IMR-90 (cell line): ENCODE results near the gene CCT5. TPM values are rescaled to one million over a fixed set of nuclear protein-coding genes. Genes with fewer than 3 reads are reported as not detected.

Experiments
- ATAC-seq: fragments of 200-7000 bp; cut with Tn5 transposase; 2 replicates; pipeline ENCODE4 v1.9.1; 2020; ENCODE audit warnings: low read depth, mild to moderate bottlenecking, moderate library complexity
- BruUV-seq: library from RNA; stranded (reverse); fragments of 400-500 nt; replicated peaks from 2 replicates; lab custom pipeline; 2021; lab: Mats Ljungman, UMichigan
- CTCF ChIA-PET: fragments of 300-600 bp; formaldehyde crosslinking; extraction: SDS; loops from one replicate; lab custom pipeline; 2021; ENCODE audit warnings: antibody characterized with exemption; lab: Yijun Ruan, JAX
- POLR2A ChIA-PET: fragments of 300-600 bp; sonication (Branson Sonifier 250); formaldehyde crosslinking; loops from one replicate; lab custom pipeline; 2022; ENCODE audit warnings: antibody characterized with exemption; ENCODE audit not compliant: unreplicated experiment; lab: Charles Lee
- DNase-seq: peaks from one replicate; pipeline ENCODE4 v3.0.0; 2013
- H2AFZ ChIP-seq: replicated peaks from 2 replicates; pipeline ENCODE3; 2013; ENCODE audit warnings: low read length, mild to moderate bottlenecking; ENCODE audit not compliant: poor library complexity
- H2AK5ac ChIP-seq: 2 replicates; pipeline ENCODE4 v1.6.1; 2013; ENCODE audit warnings: low read depth, low read length, inconsistent platforms
- H2AK9ac ChIP-seq: replicated peaks from 2 replicates; pipeline ENCODE3; 2013; ENCODE audit warnings: mild to moderate bottlenecking, low read depth, low read length, moderate library complexity; ENCODE audit not compliant: poor library complexity
- H2BK120ac ChIP-seq: 2 replicates; pipeline ENCODE4 v1.6.1; 2013; ENCODE audit warnings: low read depth, low read length, inconsistent platforms
- H2BK15ac ChIP-seq: 3 replicates; pipeline ENCODE4 v1.6.1; 2013; ENCODE audit warnings: low read depth, low read length, inconsistent platforms
- H2BK20ac ChIP-seq: 2 replicates; pipeline ENCODE4 v1.6.1; 2013; ENCODE audit warnings: low read depth, mild to moderate bottlenecking, inconsistent platforms, low read length, moderate library complexity
- H2BK5ac ChIP-seq: 2 replicates; pipeline ENCODE4 v1.6.1; 2013; ENCODE audit warnings: mild to moderate bottlenecking, low read depth, low read length, inconsistent platforms; ENCODE audit not compliant: poor library complexity, severe bottlenecking
- H3K14ac ChIP-seq: replicated peaks from 2 replicates; pipeline ENCODE4 v1.6.1; 2013; ENCODE audit warnings: low read depth, low read length, inconsistent platforms
- H3K18ac ChIP-seq: 2 replicates; pipeline ENCODE4 v1.6.1; 2013; ENCODE audit warnings: low read depth, low read length, control low read depth
- H3K23ac ChIP-seq: 2 replicates; pipeline ENCODE4 v1.6.1; 2013; ENCODE audit warnings: low read depth, low read length, inconsistent platforms
- H3K27ac ChIP-seq: 2 replicates; pipeline ENCODE4 v1.5.1; 2013; ENCODE audit warnings: mild to moderate bottlenecking, control low read depth, low read length; ENCODE audit not compliant: insufficient read depth
- H3K27me3 ChIP-seq: 2 replicates; pipeline ENCODE4 v1.6.1; 2013; ENCODE audit warnings: low read length; ENCODE audit not compliant: control insufficient read depth, insufficient read depth
- H3K36me3 ChIP-seq: 2 replicates; pipeline ENCODE4 v1.6.1; 2013; ENCODE audit warnings: low read length, mixed read lengths; ENCODE audit not compliant: control insufficient read depth, insufficient read depth
- H3K4ac ChIP-seq: 2 replicates; pipeline ENCODE4 v1.6.1; 2013; ENCODE audit warnings: low read depth, low read length, inconsistent platforms
- H3K4me1 ChIP-seq: 2 replicates; pipeline ENCODE4 v1.6.1; 2013; ENCODE audit warnings: low read length, mixed read lengths; ENCODE audit not compliant: control insufficient read depth, insufficient read depth
- H3K4me2 ChIP-seq: 2 replicates; pipeline ENCODE4 v1.6.1; 2013; ENCODE audit warnings: low read depth, mild to moderate bottlenecking, control low read depth, low read length, moderate library complexity
- H3K4me3 ChIP-seq: 2 replicates; pipeline ENCODE4 v1.5.1; 2013; ENCODE audit warnings: low read depth, mild to moderate bottlenecking, control low read depth, low read length, moderate library complexity; ENCODE audit not compliant: insufficient read depth
- H3K56ac ChIP-seq: 2 replicates; pipeline ENCODE4 v1.6.1; 2013; ENCODE audit warnings: low read length, inconsistent platforms; ENCODE audit not compliant: insufficient read depth; ENCODE audit errors: extremely low read depth
- H3K79me1 ChIP-seq, 2 experiments: 2 replicates each; pipeline ENCODE4 v1.6.1; 2013; ENCODE audit warnings: low read length in 2 of 2, inconsistent platforms in 1 of 2, low read depth in 1 of 2
- H3K9ac ChIP-seq: 2 replicates; pipeline ENCODE4 v1.6.1; 2013; ENCODE audit warnings: low read depth, low read length, control low read depth
- H3K9me1 ChIP-seq: 2 replicates; pipeline ENCODE4 v1.6.1; 2013; ENCODE audit warnings: low read length, inconsistent platforms; ENCODE audit not compliant: insufficient read depth
- H3K9me3 ChIP-seq: 2 replicates; pipeline ENCODE4 v1.6.1; 2013; ENCODE audit warnings: low read length; ENCODE audit not compliant: control insufficient read depth, insufficient read depth
- H4K20me1 ChIP-seq: 2 replicates; pipeline ENCODE4 v1.6.1; 2013; ENCODE audit warnings: low read length, inconsistent platforms; ENCODE audit not compliant: insufficient read depth
- H4K5ac ChIP-seq: 2 replicates; pipeline ENCODE4 v1.6.1; 2013; ENCODE audit warnings: mild to moderate bottlenecking, low read depth, low read length, control low read depth
- H4K8ac ChIP-seq, 2 experiments: 2 replicates each; pipeline ENCODE4 v1.6.1; 2013; ENCODE audit warnings: low read depth in 2 of 2, low read length in 2 of 2, control low read depth in 1 of 2, inconsistent platforms in 1 of 2
- H4K91ac ChIP-seq: 2 replicates; pipeline ENCODE4 v1.6.1; 2013; ENCODE audit warnings: low read depth, low read length, inconsistent platforms; ENCODE audit not compliant: insufficient read depth
- BHLHE40 ChIP-seq: fragments of 150-350 bp; IDR thresholded peaks from 2 replicates; pipeline ENCODE4 v1.6.1; 2016; ENCODE audit warnings: mild to moderate bottlenecking, low read depth, low read length
- CEBPB ChIP-seq: IDR thresholded peaks from 2 replicates; pipeline ENCODE4 v1.6.1; 2012; ENCODE audit warnings: low read depth, low read length, improper control_type of control experiment
- CHD1 ChIP-seq: IDR thresholded peaks from 2 replicates; pipeline ENCODE4 v1.6.1; 2012; ENCODE audit warnings: low read depth, low read length, improper control_type of control experiment
- CTCF ChIP-seq: conservative IDR thresholded peaks from 2 replicates; pipeline ENCODE4 v1.5.1; 2012; ENCODE audit warnings: mild to moderate bottlenecking, low read depth, low read length, improper control_type of control experiment
- ELK1 ChIP-seq: fragments of 150-350 bp; IDR thresholded peaks from 2 replicates; pipeline ENCODE4 v1.6.1; 2016; ENCODE audit warnings: low read depth, mild to moderate bottlenecking, low read length, moderate library complexity, borderline replicate concordance
- FOS ChIP-seq: fragments of 150-350 bp; IDR thresholded peaks from 2 replicates; pipeline ENCODE4 v1.6.1; 2016; ENCODE audit warnings: low read depth, low read length
- MAFK ChIP-seq: IDR thresholded peaks from 2 replicates; pipeline ENCODE4 v1.6.1; 2012; ENCODE audit warnings: low read depth, low read length, improper control_type of control experiment
- MXI1 ChIP-seq: IDR thresholded peaks from 2 replicates; pipeline ENCODE4 v1.6.1; 2012; ENCODE audit warnings: low read depth, mild to moderate bottlenecking, low read length, moderate library complexity, borderline replicate concordance
- NFE2L2 ChIP-seq: fragments of 150-350 bp; IDR thresholded peaks from 2 replicates; pipeline ENCODE4 v1.6.1; 2016; ENCODE audit warnings: low read depth, mild to moderate bottlenecking, low read length
- POLR2A ChIP-seq: IDR thresholded peaks from 2 replicates; pipeline ENCODE4 v1.6.1; 2012; ENCODE audit warnings: mild to moderate bottlenecking, low read depth, low read length
- RAD21 ChIP-seq: IDR thresholded peaks from 2 replicates; pipeline ENCODE4 v1.6.1; 2012; ENCODE audit warnings: low read length, improper control_type of control experiment
- RCOR1 ChIP-seq: IDR thresholded peaks from 2 replicates; pipeline ENCODE4 v1.6.1; 2012; ENCODE audit warnings: mild to moderate bottlenecking, low read length, improper control_type of control experiment; ENCODE audit not compliant: insufficient replicate concordance
- WGBS, 2 experiments: methylation state at CpG; one replicate each; pipeline versions ENCODE4 v1.1.5 to v1.1.7; 2013; ENCODE audit warnings: missing lambda C conversion rate in 2 of 2; ENCODE audit not compliant: insufficient read length in 1 of 2; ENCODE audit errors: extremely low coverage in 2 of 2; 5-methylcytosine and 5-hydroxymethylcytosine counted together
- dilution Hi-C: fragments of 300-500 bp; cut with HindIII; formaldehyde crosslinking; loops from one replicate; pipeline ENCODE4 v1.14.3; 2018; ENCODE audit warnings: low sequenced_read_pairs; ENCODE audit not compliant: unreplicated experiment
- in situ Hi-C: fragments of 300-500 bp; cut with MboI; formaldehyde crosslinking; loops from 3 replicates; pipeline ENCODE4 v1.14.3; 2019; ENCODE audit warnings: low sequenced_read_pairs, inconsistent platforms, mixed read lengths
- intact Hi-C: fragments of 100-400 bp; cut with micrococcal nuclease; formaldehyde crosslinking; loops from 2 replicates; pipeline ENCODE4 v1.10.0; 2022
- polyA plus RNA-seq, 3 experiments: library from polyadenylated mRNA; depleted of rRNA; stranded (reverse); fragments of >200 nt; gene quantifications; 2 replicates each; pipeline ENCODE4 v1.2.3, GENCODE V29; 2012; ENCODE audit warnings: low replicate concordance in 1 of 3
- total RNA-seq: library from RNA; depleted of rRNA; stranded (reverse); fragments of >200 nt; gene quantifications from 2 replicates; pipeline ENCODE4 v1.2.3, GENCODE V29; 2012

Gene CCT5
- total and polyA plus RNA-seq, 2 of the 4 experiments (the other 2 are of a cell fraction) = 358 to 481 TPM

GRCh38 chr5:10303201-10303600, 53.1 kb downstream of the CCT5 start (continued):
- TF ChIP-seq CTCF = no peak

GRCh38 chr5:10303699-10304170, 53.7 kb downstream of the CCT5 start:
- no peak for ATAC-seq
- Histone ChIP-seq H3K27ac (no peak overlapping the region), H2AK5ac (no peak overlapping the region), H3K79me1 (peaks cover 0 to 15% of the 10 kb centered on the region in 2 experiments; a peak in 1 of 4 replicates), H3K9ac (no peak overlapping the region), H3K14ac (no peak overlapping the region), H2BK120ac (no peak overlapping the region), H3K9me3 (no peaks in the 10 kb centered on the region), H4K5ac (no peak overlapping the region), H3K4me1 (peaks cover 4% of the 10 kb centered on the region; the same call in 1 of the 2 replicates), H4K20me1 (no peaks in the 10 kb centered on the region), H3K56ac (no peak overlapping the region), H4K8ac (no peak overlapping the region), H3K9me1 (0 out of 2 replicates have a peak, but pooled peaks cover 7% of the 10 kb centered on the region), H3K36me3 (peaks cover 2% of the 10 kb centered on the region; the same call in 1 of the 2 replicates), H2BK15ac (no peak overlapping the region), H3K18ac (no peak overlapping the region), H3K4ac (no peak overlapping the region), H2BK20ac (no peak overlapping the region), H3K4me3 (no peak overlapping the region), H2AK9ac (no peak overlapping the region), H3K27me3 (no peaks in the 10 kb centered on the region), H3K23ac (no peak overlapping the region), H4K91ac (no peak overlapping the region), H2BK5ac (no peak overlapping the region), H3K4me2 (no peak overlapping the region), H2AFZ (no peak overlapping the region)
- intact Hi-C loops = no loop called here
- CTCF ChIA-PET = no interaction called here
- no peak for DNase-seq
- in situ Hi-C loops = no loop called here
- TF ChIP-seq RCOR1 = no peak
- no peak for TF ChIP-seq MAFK
- no peak for TF ChIP-seq BHLHE40
- TF ChIP-seq CEBPB = no peak
- no peak for TF ChIP-seq RAD21
- TF ChIP-seq NFE2L2 = no peak
- TF ChIP-seq CTCF = no peak
- TF ChIP-seq FOS = no peak
- TF ChIP-seq CHD1 = no peak
- no peak for TF ChIP-seq MXI1
- TF ChIP-seq ELK1 = no peak
- no peak for TF ChIP-seq POLR2A
- dilution Hi-C loops = no loop called here
- no TSS peak for BruUV-seq
- POLR2A ChIA-PET = no interaction called here
- 84% methylated on average over 2 of the region's 5 CpGs; no CpG with 5 or more reads in 1 of the 2 experiments for WGBS, 2 experiments
